OCI-LY3 (cell line): Measurements from ENCODE around the gene OTOA.

Source experiments
- H2AFZ ChIP-seq: fragments of 200-600, 300-600 bp; shearing (Covaris generic); 2 replicates; pipeline ENCODE4 v1.6.0; 2014; ENCODE audit warnings: antibody characterized with exemption, low read depth, low read length
- H3K27ac ChIP-seq: fragments of 200-600, 300-600 bp; sonication (generic); 2 replicates; pipeline ENCODE4 v1.5.1; 2014; ENCODE audit warnings: mild to moderate bottlenecking, low read length, moderate library complexity, mixed read lengths
- H3K27me3 ChIP-seq: fragments of 200-600, 300-600 bp; sonication (generic); 2 replicates; pipeline ENCODE4 v1.6.1; 2014; ENCODE audit warnings: low read depth, low read length, mixed read lengths
- H3K36me3 ChIP-seq: fragments of 200-600, 300-600 bp; sonication (generic); replicated peaks from 2 replicates; pipeline ENCODE3; 2014; ENCODE audit warnings: low read depth, low read length, mixed read lengths
- H3K4me1 ChIP-seq: fragments of 300-600, 200-600 bp; sonication (generic); 2 replicates; pipeline ENCODE4 v1.6.1; 2014; ENCODE audit warnings: low read length, mixed read lengths
- H3K4me2 ChIP-seq: fragments of 200-600, 300-600 bp; sonication (generic); 2 replicates; pipeline ENCODE4 v1.6.1; 2014; ENCODE audit warnings: low read length, mixed read lengths
- H3K4me3 ChIP-seq: fragments of 300-600, 200-600 bp; sonication (generic); 2 replicates; pipeline ENCODE4 v1.5.1; 2014; ENCODE audit warnings: antibody characterized with exemption, mild to moderate bottlenecking, low read length, moderate library complexity
- H3K79me2 ChIP-seq: fragments of 300-600, 200-600 bp; shearing (Covaris generic); 2 replicates; pipeline ENCODE4 v1.6.1; 2014; ENCODE audit warnings: mild to moderate bottlenecking, low read length, mixed read lengths
- H3K9ac ChIP-seq: fragments of 300-600, 200-600 bp; shearing (Covaris generic); 2 replicates; pipeline ENCODE4 v1.6.0; 2014; ENCODE audit warnings: mild to moderate bottlenecking, low read length, moderate library complexity
- H3K9me3 ChIP-seq: fragments of 200-600, 300-600 bp; shearing (Covaris generic); 2 replicates; pipeline ENCODE4 v1.6.1; 2014; ENCODE audit warnings: low read length, mixed read lengths; ENCODE audit not compliant: insufficient read depth
- H4K20me1 ChIP-seq: fragments of 200-600, 300-600 bp; sonication (generic); 2 replicates; pipeline ENCODE4 v1.6.1; 2016; ENCODE audit warnings: low read length, mixed read lengths; ENCODE audit not compliant: insufficient read depth
- CTCF ChIP-seq: fragments of 200-600, 300-600 bp; sonication (generic); IDR thresholded peaks from 2 replicates; pipeline ENCODE4 v1.5.1; 2014; ENCODE audit warnings: antibody characterized with exemption, low read length, low read depth
- EZH2phosphoT487 ChIP-seq: fragments of 200-600 bp; shearing (Covaris generic); IDR thresholded peaks from 2 replicates; pipeline ENCODE4 v1.6.1; 2018; ENCODE audit warnings: antibody characterized with exemption, mixed run types, low read depth

The OTOA gene

GRCh38 chr16:21651515-21651914, 12.3 kb upstream of the OTOA start:
- TF ChIP-seq EZH2phosphoT487 (no peak), CTCF (no peak)

GRCh38 chr16:21652453-21652852, 11.3 kb upstream of the OTOA start, which contains the start of gene IGSF6:
IGSF6 (minus strand) TSS chr16:21652608; CDS start chr16:21652598, 10 bp downstream.
- Histone ChIP-seq H3K9me3 (no peaks in the 10 kb centered on the region), H3K4me2 (no peak within 1 kb of the TSS), H3K79me2 (peaks cover 21% of the 10 kb centered on the region), H3K27ac (no peak within 1 kb of the TSS), H3K36me3 (peaks cover 12% of the 10 kb centered on the region), H2AFZ (no peak within 1 kb of the TSS), H3K4me3 (no peak within 1 kb of the TSS), H4K20me1 (peaks cover 2% of the 10 kb centered on the region; the same call in 1 of the 2 replicates), H3K4me1 (peaks cover 62% of the 10 kb centered on the region), H3K27me3 (no peaks in the 10 kb centered on the region), H3K9ac (no peak within 1 kb of the TSS)
- TF ChIP-seq CTCF = no peak
- no peak for TF ChIP-seq EZH2phosphoT487

More at GRCh38 chr16:21651515-21651914, 12.3 kb upstream of the OTOA start:
- H3K27ac ChIP-seq = no peak overlapping the region
- H3K27me3 ChIP-seq = no peaks in the 10 kb centered on the region
- peaks cover 62% of the 10 kb centered on the region for H3K4me1 ChIP-seq
- H2AFZ ChIP-seq = no peak overlapping the region
- H3K9me3 ChIP-seq = no peaks in the 10 kb centered on the region
- H3K4me3 ChIP-seq = no peak overlapping the region
- H4K20me1 ChIP-seq = no peaks in the 10 kb centered on the region
- H3K9ac ChIP-seq = no peak overlapping the region
- peaks cover 29% of the 10 kb centered on the region for H3K79me2 ChIP-seq
- peaks cover 12% of the 10 kb centered on the region for H3K36me3 ChIP-seq
- no peak overlapping the region for H3K4me2 ChIP-seq

GRCh38 chr16:21653571-21653970, 10.2 kb upstream of the OTOA start:
- H3K4me3 ChIP-seq = no peak overlapping the region
- peaks cover 12% of the 10 kb centered on the region for H3K36me3 ChIP-seq
- H3K27ac ChIP-seq = no peak overlapping the region
- H2AFZ ChIP-seq = no peak overlapping the region
- no peaks in the 10 kb centered on the region for H3K27me3 ChIP-seq
- peaks cover 3% of the 10 kb centered on the region; the same call in 1 of the 2 replicates for H4K20me1 ChIP-seq
- no peak overlapping the region for H3K4me2 ChIP-seq
- no peaks in the 10 kb centered on the region for H3K9me3 ChIP-seq
- TF ChIP-seq CTCF (no peak), EZH2phosphoT487 (no peak)
- peaks cover 10% of the 10 kb centered on the region; the same call in 1 of the 2 replicates for H3K79me2 ChIP-seq
- H3K9ac ChIP-seq = no peak overlapping the region
- peaks cover 65% of the 10 kb centered on the region for H3K4me1 ChIP-seq

GRCh38 chr16:21654466-21654865, 9.3 kb upstream of the OTOA start:
- Histone ChIP-seq H3K4me2 (peak overlapping the region; percentile 95), H3K36me3 (peaks cover 12% of the 10 kb centered on the region), H3K79me2 (peaks cover 9% of the 10 kb centered on the region; the same call in 1 of the 2 replicates), H2AFZ (no peak overlapping the region), H3K4me3 (no peak overlapping the region), H4K20me1 (peaks cover 3% of the 10 kb centered on the region; the same call in 1 of the 2 replicates), H3K27ac (no peak overlapping the region), H3K9ac (no peak overlapping the region), H3K9me3 (no peaks in the 10 kb centered on the region), H3K4me1 (peaks cover 71% of the 10 kb centered on the region), H3K27me3 (no peaks in the 10 kb centered on the region)
- no peak for TF ChIP-seq EZH2phosphoT487
- TF ChIP-seq CTCF = no peak
